OCI-LY1 (cell line): ENCODE measurements around the gene PBXIP1.

Experiments
- CTCF ChIP-seq: fragments of 200-600 bp; sonication (generic), shearing (Covaris generic); IDR thresholded peaks from 2 replicates; pipeline ENCODE4 v1.5.1; 2017; ENCODE audit warnings: mild to moderate bottlenecking, antibody characterized with exemption, low read length, moderate library complexity, mixed read lengths
- EZH2 ChIP-seq: fragments of 200-600 bp; sonication (generic), shearing (Covaris generic); IDR thresholded peaks from 2 replicates; pipeline ENCODE4 v1.8.0; 2017; ENCODE audit warnings: borderline replicate concordance, mixed run types, mild to moderate bottlenecking, antibody characterized with exemption, low read length, moderate library complexity, mixed read lengths

- no peak for TF ChIP-seq EZH2
- no peak for TF ChIP-seq CTCF
These were observed 23.9 kb downstream of the PBXIP1 start for GRCh38 chr1:154931940-154932487.
